Measurements from ENCODE around the gene EIF4E1B.

DNA sequence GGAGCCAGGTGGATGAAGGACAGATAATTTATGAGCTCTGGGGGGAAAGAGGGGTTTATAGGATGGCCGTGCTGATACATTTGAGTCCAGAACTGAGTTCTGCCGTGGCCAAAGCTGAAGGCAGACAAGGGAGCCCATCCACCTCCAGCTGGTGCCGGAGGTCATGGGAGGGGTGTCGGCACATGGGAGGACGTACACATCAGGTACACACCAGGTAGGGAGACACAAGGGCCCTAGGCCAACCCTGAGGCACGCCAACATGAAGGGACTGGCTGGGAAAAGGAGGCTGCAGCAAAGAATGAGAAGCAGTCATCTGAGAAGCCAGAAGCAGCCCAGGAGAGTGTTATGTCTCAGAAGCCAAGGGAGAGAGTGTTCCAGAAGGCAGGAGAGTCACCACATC, 18.5 kb upstream of the EIF4E1B start:
- TF ChIP-seq EP300 (conservative IDR thresholded peaks at IDR 0.05; ENCODE audit: poor library complexity, severe bottlenecking) (no peak), POLR2AphosphoS5 (IDR thresholded peaks at IDR 0.05) (no peak), TAF1 (IDR thresholded peaks at IDR 0.05; ENCODE audit: low read depth) (no peak), EZH2 (IDR thresholded peaks at IDR 0.05; ENCODE audit: borderline replicate concordance, insufficient read depth, low read length, poor library complexity, severe bottlenecking) (no peak), MXI1 (conservative IDR thresholded peaks at IDR 0.05; ENCODE audit: poor library complexity, severe bottlenecking) (no peak)
- TF ChIP-seq, protein P1, sequence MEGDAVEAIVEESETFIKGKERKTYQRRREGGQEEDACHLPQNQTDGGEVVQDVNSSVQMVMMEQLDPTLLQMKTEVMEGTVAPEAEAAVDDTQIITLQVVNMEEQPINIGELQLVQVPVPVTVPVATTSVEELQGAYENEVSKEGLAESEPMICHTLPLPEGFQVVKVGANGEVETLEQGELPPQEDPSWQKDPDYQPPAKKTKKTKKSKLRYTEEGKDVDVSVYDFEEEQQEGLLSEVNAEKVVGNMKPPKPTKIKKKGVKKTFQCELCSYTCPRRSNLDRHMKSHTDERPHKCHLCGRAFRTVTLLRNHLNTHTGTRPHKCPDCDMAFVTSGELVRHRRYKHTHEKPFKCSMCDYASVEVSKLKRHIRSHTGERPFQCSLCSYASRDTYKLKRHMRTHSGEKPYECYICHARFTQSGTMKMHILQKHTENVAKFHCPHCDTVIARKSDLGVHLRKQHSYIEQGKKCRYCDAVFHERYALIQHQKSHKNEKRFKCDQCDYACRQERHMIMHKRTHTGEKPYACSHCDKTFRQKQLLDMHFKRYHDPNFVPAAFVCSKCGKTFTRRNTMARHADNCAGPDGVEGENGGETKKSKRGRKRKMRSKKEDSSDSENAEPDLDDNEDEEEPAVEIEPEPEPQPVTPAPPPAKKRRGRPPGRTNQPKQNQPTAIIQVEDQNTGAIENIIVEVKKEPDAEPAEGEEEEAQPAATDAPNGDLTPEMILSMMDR (IDR thresholded peaks at IDR 0.05; ENCODE audit: poor library complexity, severe bottlenecking), result no peak

Data from neural cell (in vitro differentiated cells).